HepG2 (cell line): ENCODE measurements around the gene LST1. TPM values are rescaled to one million over a fixed set of nuclear protein-coding genes. Genes with fewer than 3 reads are reported as not detected.

Experiments
- BHLHE40 ChIP-seq: IDR thresholded peaks from 2 replicates; pipeline ENCODE4 v1.6.1; 2011; ENCODE audit warnings: low read length, improper control_type of control experiment
- FOSL2 ChIP-seq: sonication (generic); formaldehyde crosslinking; IDR thresholded peaks from 2 replicates; pipeline ENCODE4 v1.4.0; 2020; ENCODE audit warnings: missing genetic modification reagents
- HOXA7 ChIP-seq: sonication (generic); formaldehyde crosslinking; IDR thresholded peaks from 2 replicates; pipeline ENCODE4 v1.8.1; 2022; ENCODE audit warnings: mild to moderate bottlenecking, missing genetic modification reagents, moderate library complexity
- KDM1A ChIP-seq: IDR thresholded peaks from 2 replicates; pipeline ENCODE4 v1.6.1; 2016; ENCODE audit warnings: missing compliant biosample characterization
- KLF16 ChIP-seq, 2 experiments: sonication (generic) in 1 of 2; formaldehyde crosslinking in 1 of 2; IDR thresholded peaks; 2 replicates each; pipeline versions ENCODE4 v1.6.1 to v1.8.0; 2016 to 2023; ENCODE audit warnings: missing genetic modification reagents in 2 of 2, missing compliant biosample characterization in 1 of 2
- MAF1 ChIP-seq: sonication (generic); formaldehyde crosslinking; IDR thresholded peaks from 2 replicates; pipeline ENCODE4 v1.5.0; 2020; ENCODE audit warnings: missing genetic modification reagents, borderline replicate concordance
- MBNL3 ChIP-seq: fragments of 250-450 bp; sonication (Bioruptor Pico); conservative IDR thresholded peaks from 2 replicates; pipeline ENCODE4 v1.8.0; 2022; ENCODE audit warnings: mild to moderate bottlenecking, inconsistent platforms
- NAIF1 ChIP-seq: sonication (generic); formaldehyde crosslinking; IDR thresholded peaks from 2 replicates; pipeline ENCODE4 v1.5.0; 2020; ENCODE audit warnings: mild to moderate bottlenecking, missing genetic modification reagents, borderline replicate concordance
- NR2F1 ChIP-seq, 2 experiments: fragments of 450-650 bp in 1 of 2; formaldehyde crosslinking in 1 of 2; IDR thresholded peaks; 2 replicates each; pipeline versions ENCODE4 v1.5.0 to v1.6.1; 2016 to 2020; ENCODE audit warnings: mild to moderate bottlenecking in 1 of 2, missing compliant biosample characterization in 1 of 2, missing genetic modification reagents in 1 of 2, moderate library complexity in 1 of 2
- PAF1 ChIP-seq: IDR thresholded peaks from 2 replicates; pipeline ENCODE4 v1.6.1; 2016; ENCODE audit warnings: missing genetic modification reagents, missing compliant biosample characterization
- PCBP1 ChIP-seq: fragments of 200-400 bp; formaldehyde crosslinking; IDR thresholded peaks from 2 replicates; pipeline ENCODE4 v1.6.1; 2017; ENCODE audit warnings: mild to moderate bottlenecking, low read depth, low read length, borderline replicate concordance
- PITX1 ChIP-seq: sonication (generic); formaldehyde crosslinking; IDR thresholded peaks from 2 replicates; pipeline ENCODE4 v1.5.1; 2020; ENCODE audit warnings: mild to moderate bottlenecking, missing genetic modification reagents
- REL ChIP-seq: sonication (generic); formaldehyde crosslinking; conservative IDR thresholded peaks from 2 replicates; pipeline ENCODE4 v1.8.0; 2022; ENCODE audit warnings: mild to moderate bottlenecking, missing genetic modification reagents, moderate library complexity
- SETDB1 ChIP-seq: sonication (generic); formaldehyde crosslinking; IDR thresholded peaks from 2 replicates; pipeline ENCODE4 v1.5.1; 2020; ENCODE audit warnings: missing genetic modification reagents, mild to moderate bottlenecking, borderline replicate concordance
- SIX4 ChIP-seq: sonication (generic); formaldehyde crosslinking; IDR thresholded peaks from 2 replicates; pipeline ENCODE4 v1.4.0; 2020; ENCODE audit warnings: missing genetic modification reagents
- TEAD3 ChIP-seq: optimal IDR thresholded peaks from 2 replicates; pipeline ENCODE3; 2016; ENCODE audit warnings: borderline replicate concordance
- TOPORS ChIP-seq: sonication (generic); formaldehyde crosslinking; IDR thresholded peaks from 2 replicates; pipeline ENCODE4 v1.8.0; 2023; ENCODE audit warnings: mild to moderate bottlenecking, missing genetic modification reagents
- ZFP1 ChIP-seq: IDR thresholded peaks from 2 replicates; pipeline ENCODE4 v1.6.1; 2016
- ZFP36L2 ChIP-seq: sonication (generic); formaldehyde crosslinking; IDR thresholded peaks from 2 replicates; pipeline ENCODE4 v1.4.0; 2020; ENCODE audit warnings: missing genetic modification reagents
- ZNF30 ChIP-seq: sonication (generic); formaldehyde crosslinking; IDR thresholded peaks from 2 replicates; pipeline ENCODE4 v1.5.0; 2020; ENCODE audit warnings: mild to moderate bottlenecking, missing genetic modification reagents
- ZNF414 ChIP-seq: sonication (generic); formaldehyde crosslinking; IDR thresholded peaks from 2 replicates; pipeline ENCODE4 v1.5.0; 2020; ENCODE audit warnings: missing genetic modification reagents
- polyA plus RNA-seq, 8 experiments: library from polyadenylated mRNA; depleted of rRNA in 3 of 8; stranded (reverse) in 7 of 8; unstranded in 1 of 8; fragments of >200 nt; fragmentation: Illumina TruSeq in 4 of 8; extraction: Trizol in 4 of 8; gene quantifications; 2 replicates each; pipeline versions ENCODE4 v1.2.1 to v1.2.3, GENCODE V29; 2011 to 2016; ENCODE audit warnings: low read depth in 4 of 8, missing spikeins in 1 of 8, mixed read lengths in 1 of 8; ENCODE audit not compliant: insufficient read depth in 1 of 8
- total RNA-seq, 5 experiments: library from RNA; depleted of rRNA; stranded (reverse); fragments of >200 nt; fragmentation: Illumina TruSeq; extraction: Trizol; gene quantifications; 2 replicates each; pipeline ENCODE4 v1.2.3, GENCODE V29; 2016; ENCODE audit warnings: low read depth in 1 of 5
- TF ChIP-seq, protein P1 (sequence below): sonication (generic); formaldehyde crosslinking; IDR thresholded peaks from 2 replicates; pipeline ENCODE4 v1.5.0; 2020; ENCODE audit warnings: mild to moderate bottlenecking, missing genetic modification reagents, borderline replicate concordance
- TF ChIP-seq, protein P2 (sequence below): sonication (generic); formaldehyde crosslinking; IDR thresholded peaks from 2 replicates; pipeline ENCODE4 v1.8.0; 2022; ENCODE audit warnings: mild to moderate bottlenecking, missing genetic modification reagents, moderate library complexity
- TF ChIP-seq, protein P3 (sequence below): IDR thresholded peaks from 2 replicates; pipeline ENCODE4 v1.6.1; 2016

Gene LST1
- total and polyA plus RNA-seq, 2 of the 13 experiments (the other 11 are each of a cell fraction or from before 2014, with no cell fraction given), result not detected

GRCh38 chr6:31559958-31560696, 25.9 kb upstream of the LST1 start (continued):
- no peak for TF ChIP-seq SIX4
- TF ChIP-seq TEAD3 (CRISPR knock-in tag), result peak; percentile 76
- no peak for TF ChIP-seq ZNF414 (CRISPR knock-in tag)
- no peak for TF ChIP-seq REL
- TF ChIP-seq, protein P1, sequence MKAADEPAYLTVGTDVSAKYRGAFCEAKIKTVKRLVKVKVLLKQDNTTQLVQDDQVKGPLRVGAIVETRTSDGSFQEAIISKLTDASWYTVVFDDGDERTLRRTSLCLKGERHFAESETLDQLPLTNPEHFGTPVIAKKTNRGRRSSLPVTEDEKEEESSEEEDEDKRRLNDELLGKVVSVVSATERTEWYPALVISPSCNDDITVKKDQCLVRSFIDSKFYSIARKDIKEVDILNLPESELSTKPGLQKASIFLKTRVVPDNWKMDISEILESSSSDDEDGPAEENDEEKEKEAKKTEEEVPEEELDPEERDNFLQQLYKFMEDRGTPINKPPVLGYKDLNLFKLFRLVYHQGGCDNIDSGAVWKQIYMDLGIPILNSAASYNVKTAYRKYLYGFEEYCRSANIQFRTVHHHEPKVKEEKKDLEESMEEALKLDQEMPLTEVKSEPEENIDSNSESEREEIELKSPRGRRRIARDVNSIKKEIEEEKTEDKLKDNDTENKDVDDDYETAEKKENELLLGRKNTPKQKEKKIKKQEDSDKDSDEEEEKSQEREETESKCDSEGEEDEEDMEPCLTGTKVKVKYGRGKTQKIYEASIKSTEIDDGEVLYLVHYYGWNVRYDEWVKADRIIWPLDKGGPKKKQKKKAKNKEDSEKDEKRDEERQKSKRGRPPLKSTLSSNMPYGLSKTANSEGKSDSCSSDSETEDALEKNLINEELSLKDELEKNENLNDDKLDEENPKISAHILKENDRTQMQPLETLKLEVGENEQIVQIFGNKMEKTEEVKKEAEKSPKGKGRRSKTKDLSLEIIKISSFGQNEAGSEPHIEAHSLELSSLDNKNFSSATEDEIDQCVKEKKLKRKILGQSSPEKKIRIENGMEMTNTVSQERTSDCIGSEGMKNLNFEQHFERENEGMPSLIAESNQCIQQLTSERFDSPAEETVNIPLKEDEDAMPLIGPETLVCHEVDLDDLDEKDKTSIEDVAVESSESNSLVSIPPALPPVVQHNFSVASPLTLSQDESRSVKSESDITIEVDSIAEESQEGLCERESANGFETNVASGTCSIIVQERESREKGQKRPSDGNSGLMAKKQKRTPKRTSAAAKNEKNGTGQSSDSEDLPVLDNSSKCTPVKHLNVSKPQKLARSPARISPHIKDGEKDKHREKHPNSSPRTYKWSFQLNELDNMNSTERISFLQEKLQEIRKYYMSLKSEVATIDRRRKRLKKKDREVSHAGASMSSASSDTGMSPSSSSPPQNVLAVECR (CRISPR knock-in tag), result no peak
- no peak for TF ChIP-seq SETDB1 (CRISPR knock-in tag)
- no peak for TF ChIP-seq HOXA7
- no peak for TF ChIP-seq NR2F1 (CRISPR knock-in tag; IDR thresholded peaks at IDR 0.05)
- no peak for TF ChIP-seq MAF1 (CRISPR knock-in tag)
- TF ChIP-seq, protein P2, sequence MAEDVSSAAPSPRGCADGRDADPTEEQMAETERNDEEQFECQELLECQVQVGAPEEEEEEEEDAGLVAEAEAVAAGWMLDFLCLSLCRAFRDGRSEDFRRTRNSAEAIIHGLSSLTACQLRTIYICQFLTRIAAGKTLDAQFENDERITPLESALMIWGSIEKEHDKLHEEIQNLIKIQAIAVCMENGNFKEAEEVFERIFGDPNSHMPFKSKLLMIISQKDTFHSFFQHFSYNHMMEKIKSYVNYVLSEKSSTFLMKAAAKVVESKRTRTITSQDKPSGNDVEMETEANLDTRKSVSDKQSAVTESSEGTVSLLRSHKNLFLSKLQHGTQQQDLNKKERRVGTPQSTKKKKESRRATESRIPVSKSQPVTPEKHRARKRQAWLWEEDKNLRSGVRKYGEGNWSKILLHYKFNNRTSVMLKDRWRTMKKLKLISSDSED (CRISPR knock-in tag), result 0 out of 2 replicates have a peak, but pooled peaks have one; percentile 36
- peak; percentile 90 for TF ChIP-seq FOSL2 (CRISPR knock-in tag)
- no peak for TF ChIP-seq PAF1 (CRISPR knock-in tag)
- no peak for TF ChIP-seq ZFP1
- TF ChIP-seq NAIF1 (CRISPR knock-in tag), result no peak
- TF ChIP-seq TOPORS (CRISPR knock-in tag), result no peak
- no peak for TF ChIP-seq ZNF30 (CRISPR knock-in tag)
- TF ChIP-seq PITX1 (CRISPR knock-in tag), result no peak
- TF ChIP-seq, protein P3, sequence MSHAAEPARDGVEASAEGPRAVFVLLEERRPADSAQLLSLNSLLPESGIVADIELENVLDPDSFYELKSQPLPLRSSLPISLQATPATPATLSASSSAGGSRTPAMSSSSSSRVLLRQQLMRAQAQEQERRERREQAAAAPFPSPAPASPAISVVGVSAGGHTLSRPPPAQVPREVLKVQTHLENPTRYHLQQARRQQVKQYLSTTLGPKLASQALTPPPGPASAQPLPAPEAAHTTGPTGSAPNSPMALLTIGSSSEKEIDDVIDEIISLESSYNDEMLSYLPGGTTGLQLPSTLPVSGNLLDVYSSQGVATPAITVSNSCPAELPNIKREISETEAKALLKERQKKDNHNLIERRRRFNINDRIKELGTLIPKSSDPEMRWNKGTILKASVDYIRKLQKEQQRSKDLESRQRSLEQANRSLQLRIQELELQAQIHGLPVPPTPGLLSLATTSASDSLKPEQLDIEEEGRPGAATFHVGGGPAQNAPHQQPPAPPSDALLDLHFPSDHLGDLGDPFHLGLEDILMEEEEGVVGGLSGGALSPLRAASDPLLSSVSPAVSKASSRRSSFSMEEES (CRISPR knock-in tag), result no peak
- no peak for TF ChIP-seq BHLHE40
- TF ChIP-seq PCBP1, result no peak
- no peak for TF ChIP-seq ZFP36L2 (CRISPR knock-in tag)
- TF ChIP-seq MBNL3 (CRISPR knock-in tag), result no peak
- no peak for TF ChIP-seq KLF16 (CRISPR knock-in tag; IDR thresholded peaks at IDR 0.05)
- no peak for TF ChIP-seq KDM1A (CRISPR knock-in tag)
